PC-3 (cell line): Measurements from ENCODE around the gene ABTB2. TPM values are rescaled to one million over a fixed set of nuclear protein-coding genes. Genes with fewer than 3 reads are reported as not detected.

Experiments used
- ATAC-seq: fragments of 200-7000 bp; cut with Tn5 transposase; 2 replicates; pipeline ENCODE4 v1.9.1; 2020; ENCODE audit warnings: mild to moderate bottlenecking, moderate library complexity
- BruUV-seq: library from RNA; stranded (reverse); fragments of 400-500 nt; replicated peaks from 2 replicates; lab custom pipeline; 2021; lab: Mats Ljungman, UMichigan
- CTCF ChIA-PET: fragments of 300-600 bp; sonication (Branson Sonifier 250); formaldehyde crosslinking; loops from one replicate; lab custom pipeline; 2022; ENCODE audit warnings: antibody characterized with exemption; lab: Charles Lee
- POLR2A ChIA-PET: fragments of 300-600 bp; sonication (Branson Sonifier 250); formaldehyde crosslinking; loops from one replicate; lab custom pipeline; 2022; ENCODE audit warnings: antibody characterized with exemption; ENCODE audit not compliant: unreplicated experiment; lab: Charles Lee
- DNase-seq: peaks from one replicate; pipeline ENCODE4 v3.0.0-alpha.2; 2015
- H2AFZ ChIP-seq: fragments of 300-600 bp; sonication (generic); 2 replicates; pipeline ENCODE4 v1.6.0; 2016; ENCODE audit warnings: antibody characterized with exemption, low read length
- H3F3A ChIP-seq: fragments of 300-600 bp; sonication (generic); one replicate; pipeline ENCODE4 v1.6.0; 2017; ENCODE audit warnings: antibody characterized with exemption, low read length, control low read depth, mild to moderate bottlenecking; ENCODE audit not compliant: unreplicated experiment
- H3K27ac ChIP-seq: fragments of 300-600 bp; sonication (generic); 2 replicates; pipeline ENCODE4 v1.5.1; 2016; ENCODE audit warnings: mild to moderate bottlenecking, low read length
- H3K27me3 ChIP-seq: fragments of 300-600 bp; sonication (generic); 2 replicates; pipeline ENCODE4 v1.6.1; 2016; ENCODE audit warnings: low read length, mixed read lengths
- H3K36me3 ChIP-seq: fragments of 300-600 bp; sonication (generic); 2 replicates; pipeline ENCODE4 v1.6.1; 2016; ENCODE audit warnings: low read depth, mixed run types, low read length, mixed read lengths
- H3K4me1 ChIP-seq: fragments of 300-600 bp; sonication (generic); 2 replicates; pipeline ENCODE4 v1.5.1; 2016; ENCODE audit warnings: low read length; ENCODE audit not compliant: insufficient read depth
- H3K4me2 ChIP-seq: fragments of 300-600 bp; sonication (generic); 2 replicates; pipeline ENCODE4 v1.6.0; 2016; ENCODE audit warnings: low read length
- H3K4me3 ChIP-seq: fragments of 300-600 bp; sonication (generic); 2 replicates; pipeline ENCODE4 v1.5.1; 2016; ENCODE audit warnings: mild to moderate bottlenecking, low read length, mixed read lengths
- H3K79me2 ChIP-seq: fragments of 300-600 bp; sonication (generic); 2 replicates; pipeline ENCODE4 v1.6.1; 2017; ENCODE audit warnings: low read length, mixed read lengths
- H3K9ac ChIP-seq: fragments of 300-600 bp; sonication (generic); 2 replicates; pipeline ENCODE4 v1.6.0; 2016; ENCODE audit warnings: mild to moderate bottlenecking, low read length
- H3K9me2 ChIP-seq: fragments of 300-600 bp; sonication (generic); replicated peaks from 2 replicates; pipeline ENCODE4 v1.6.1; 2016; ENCODE audit warnings: mixed run types, low read length, mixed read lengths
- H3K9me3 ChIP-seq: fragments of 300-600 bp; sonication (generic); 2 replicates; pipeline ENCODE4 v1.6.1; 2016; ENCODE audit warnings: low read length, mixed read lengths
- H4K20me1 ChIP-seq: fragments of 300-600 bp; sonication (generic); 2 replicates; pipeline ENCODE4 v1.6.1; 2016; ENCODE audit warnings: low read length, mixed read lengths
- CTCF ChIP-seq: fragments of 300-600 bp; sonication (generic); conservative IDR thresholded peaks from 2 replicates; pipeline ENCODE4 v1.5.1; 2017; ENCODE audit warnings: antibody characterized with exemption, low read depth, mild to moderate bottlenecking, low read length
- EZH2 ChIP-seq: fragments of 300-600 bp; sonication (generic); IDR thresholded peaks from one replicate; pipeline ENCODE4 v1.6.1; 2017; ENCODE audit warnings: antibody characterized with exemption, mild to moderate bottlenecking, low read length; ENCODE audit not compliant: unreplicated experiment
- EZH2phosphoT487 ChIP-seq: fragments of 300-600 bp; sonication (generic); IDR thresholded peaks from 2 replicates; pipeline ENCODE4 v1.6.1; 2018; ENCODE audit warnings: mild to moderate bottlenecking, antibody characterized with exemption, low read length, borderline replicate concordance
- intact Hi-C: fragments of 100-400 bp; cut with micrococcal nuclease; formaldehyde crosslinking; loops from 2 replicates; pipeline ENCODE4 v1.9.0; 2023
- total RNA-seq: library from RNA; depleted of rRNA; stranded (reverse); fragments of >200 nt; gene quantifications from 2 replicates; pipeline ENCODE4 v1.2.3, GENCODE V29; 2014

The ABTB2 gene
- total RNA-seq, 1 experiment from 2014 or later, result 5.2 TPM

GRCh38 chr11:34136420-34136819, 221.4 kb downstream of the ABTB2 start:
- H3K79me2 ChIP-seq, result no peaks in the 10 kb centered on the region
- H3K9me2 ChIP-seq, result no peaks in the 10 kb centered on the region
- no peak overlapping the region for H2AFZ ChIP-seq
- DNase-seq (no peak), ATAC-seq (no peak)
- H3K4me1 ChIP-seq, result no peaks in the 10 kb centered on the region
- intact Hi-C loops, result no loop called here
- TF ChIP-seq EZH2phosphoT487, result no peak
- no peak overlapping the region for H3K4me3 ChIP-seq
- H3K27ac ChIP-seq, result no peak overlapping the region
- H3K36me3 ChIP-seq, result peaks cover 39% of the 10 kb centered on the region
- ChIA-PET CTCF (no interaction called here), POLR2A (no interaction called here)
- H4K20me1 ChIP-seq, result no peaks in the 10 kb centered on the region
- H3K9ac ChIP-seq, result no peak overlapping the region
- H3K4me2 ChIP-seq, result no peak overlapping the region
- H3K27me3 ChIP-seq, result no peaks in the 10 kb centered on the region
- no TSS peak for BruUV-seq
- H3K9me3 ChIP-seq, result no peaks in the 10 kb centered on the region
- H3F3A ChIP-seq, result no peaks in the 10 kb centered on the region

GRCh38 chr11:34135439-34135838, 222.4 kb downstream of the ABTB2 start:
- CTCF ChIA-PET, result no interaction called here
- Histone ChIP-seq H4K20me1 (no peaks in the 10 kb centered on the region), H3K9ac (no peak overlapping the region), H3K27me3 (no peaks in the 10 kb centered on the region), H3K27ac (no peak overlapping the region), H3F3A (no peaks in the 10 kb centered on the region), H3K9me3 (no peaks in the 10 kb centered on the region), H2AFZ (no peak overlapping the region), H3K9me2 (no peaks in the 10 kb centered on the region), H3K4me3 (no peak overlapping the region), H3K79me2 (no peaks in the 10 kb centered on the region), H3K4me2 (no peak overlapping the region), H3K4me1 (no peaks in the 10 kb centered on the region), H3K36me3 (peaks cover 37% of the 10 kb centered on the region)
- POLR2A ChIA-PET, result interaction anchor here (0.7 kb wide), 1 partner anchor 190 kb away, joined by 4 read pairs; no protein-coding TSS in a partner anchor
- TF ChIP-seq EZH2phosphoT487 (no peak), CTCF (no peak), EZH2 (no peak)
- BruUV-seq, result no TSS peak
- DNase-seq, result no peak
- intact Hi-C loops, result no loop called here
- ATAC-seq, result no peak

GRCh38 chr11:34134765-34135164, 223.0 kb downstream of the ABTB2 start:
- Histone ChIP-seq H3K4me1 (no peaks in the 10 kb centered on the region), H3K4me2 (no peak overlapping the region), H3K79me2 (no peaks in the 10 kb centered on the region), H3K27ac (no peak overlapping the region), H3K36me3 (peaks cover 41% of the 10 kb centered on the region), H3K9ac (no peak overlapping the region), H2AFZ (no peak overlapping the region), H3K4me3 (no peak overlapping the region), H3K9me3 (no peaks in the 10 kb centered on the region), H4K20me1 (no peaks in the 10 kb centered on the region), H3K27me3 (no peaks in the 10 kb centered on the region), H3K9me2 (no peaks in the 10 kb centered on the region), H3F3A (no peaks in the 10 kb centered on the region)
- DNase-seq, result no peak
- no peak for ATAC-seq
- TF ChIP-seq EZH2 (no peak), EZH2phosphoT487 (no peak), CTCF (no peak)
- intact Hi-C loops, result no loop called here
- no TSS peak for BruUV-seq
- ChIA-PET CTCF (no interaction called here), POLR2A (no interaction called here)
